Type B pancreatic cell (in vitro differentiated cells): ENCODE results near the gene CMSS1. TPM values are rescaled to one million over a fixed set of nuclear protein-coding genes. Genes with fewer than 3 reads are reported as not detected.

Experiments
- DNase-seq: peaks from one replicate; pipeline ENCODE4 v3.0.0; 2021; ENCODE audit warnings: mixed read lengths; ENCODE audit not compliant: unreplicated experiment; ENCODE audit errors: extremely low spot score
- H3K27ac Mint-ChIP-seq: 2 replicates; pipeline ENCODE4 v1.8.0; 2021; ENCODE audit warnings: mild to moderate bottlenecking, mixed read lengths
- H3K27me3 Mint-ChIP-seq: 2 replicates; pipeline ENCODE4 v1.8.0; 2021; ENCODE audit warnings: mixed read lengths
- H3K36me3 Mint-ChIP-seq: 2 replicates; pipeline ENCODE4 v1.8.0; 2021; ENCODE audit warnings: mixed read lengths
- H3K4me1 Mint-ChIP-seq: one replicate; pipeline ENCODE4 v1.8.0; 2021; ENCODE audit warnings: mixed read lengths; ENCODE audit not compliant: unreplicated experiment
- H3K4me3 Mint-ChIP-seq: 2 replicates; pipeline ENCODE4 v1.8.0; 2021; ENCODE audit warnings: mild to moderate bottlenecking, mixed read lengths
- H3K9me3 Mint-ChIP-seq: 2 replicates; pipeline ENCODE4 v1.8.0; 2021; ENCODE audit warnings: mixed read lengths
- CTCF ChIP-seq: fragments of 200-600 bp; sonication (generic); conservative IDR thresholded peaks from 2 replicates; pipeline ENCODE4 v1.5.0; 2021; ENCODE audit warnings: antibody characterized with exemption, mild to moderate bottlenecking
- total RNA-seq: library from RNA; stranded (reverse); gene quantifications from 2 replicates; pipeline ENCODE4 v1.2.1, GENCODE V29; 2021; ENCODE audit warnings: low replicate concordance

Gene CMSS1
- total RNA-seq, 1 donor from 2014 or later, result 34.1 TPM

- H3K27ac Mint-ChIP-seq, result no peak overlapping the region
- peaks cover 5% of the 10 kb centered on the region for H3K9me3 Mint-ChIP-seq
- DNase-seq, result no peak
- peaks cover 4% of the 10 kb centered on the region for H3K36me3 Mint-ChIP-seq
- H3K27me3 Mint-ChIP-seq, result no peaks in the 10 kb centered on the region
- H3K4me3 Mint-ChIP-seq, result no peak overlapping the region
- peaks cover 38% of the 10 kb centered on the region for H3K4me1 Mint-ChIP-seq
- TF ChIP-seq CTCF, result no peak
These were observed 282.0 kb downstream of the CMSS1 start for GRCh38 chr3:100099621-100100020.

- no peak overlapping the region for H3K27ac Mint-ChIP-seq
- H3K4me3 Mint-ChIP-seq, result no peak overlapping the region
- DNase-seq, result no peak
- peaks cover 46% of the 10 kb centered on the region for H3K4me1 Mint-ChIP-seq
- peaks cover 4% of the 10 kb centered on the region for H3K36me3 Mint-ChIP-seq
- no peak for TF ChIP-seq CTCF
- no peaks in the 10 kb centered on the region for H3K27me3 Mint-ChIP-seq
- H3K9me3 Mint-ChIP-seq, result peaks cover 5% of the 10 kb centered on the region
These were observed 282.8 kb downstream of the CMSS1 start for GRCh38 chr3:100100425-100100824.

- no peak overlapping the region for H3K27ac Mint-ChIP-seq
- H3K36me3 Mint-ChIP-seq, result peaks cover 4% of the 10 kb centered on the region
- no peak overlapping the region for H3K4me3 Mint-ChIP-seq
- H3K9me3 Mint-ChIP-seq, result peaks cover 5% of the 10 kb centered on the region
- TF ChIP-seq CTCF, result no peak
- peaks cover 54% of the 10 kb centered on the region for H3K4me1 Mint-ChIP-seq
- no peak for DNase-seq
- H3K27me3 Mint-ChIP-seq, result no peaks in the 10 kb centered on the region
These were observed 285.1 kb downstream of the CMSS1 start for GRCh38 chr3:100102757-100103156.

- DNase-seq, result no peak
- no peak overlapping the region for H3K27ac Mint-ChIP-seq
- H3K4me1 Mint-ChIP-seq, result peaks cover 47% of the 10 kb centered on the region
- peaks cover 5% of the 10 kb centered on the region for H3K9me3 Mint-ChIP-seq
- H3K27me3 Mint-ChIP-seq, result no peaks in the 10 kb centered on the region
- TF ChIP-seq CTCF, result no peak
- no peak overlapping the region for H3K4me3 Mint-ChIP-seq
- H3K36me3 Mint-ChIP-seq, result peaks cover 4% of the 10 kb centered on the region
These were observed 286.1 kb downstream of the CMSS1 start for GRCh38 chr3:100103558-100104441.

GRCh38 chr3:100104442-100104798 lies 286.8 kb downstream of the CMSS1 start:
- no peak for DNase-seq
- Mint-ChIP-seq H3K4me3 (no peak overlapping the region), H3K4me1 (peaks cover 47% of the 10 kb centered on the region), H3K27me3 (no peaks in the 10 kb centered on the region), H3K36me3 (peaks cover 4% of the 10 kb centered on the region), H3K9me3 (peaks cover 5% of the 10 kb centered on the region), H3K27ac (peak overlapping the region; percentile 53)
- no peak for TF ChIP-seq CTCF
